ENCODE results near the gene CRHR2. TPM values are rescaled to one million over a fixed set of nuclear protein-coding genes. Genes with fewer than 3 reads are reported as not detected.
A peak's percentile ranks its signal among the peaks of the same experiment; 100 is the strongest.

CRHR2 gene
- total and polyA plus RNA-seq, 7 donors = under 0.01 TPM; not detected in 6

DNA sequence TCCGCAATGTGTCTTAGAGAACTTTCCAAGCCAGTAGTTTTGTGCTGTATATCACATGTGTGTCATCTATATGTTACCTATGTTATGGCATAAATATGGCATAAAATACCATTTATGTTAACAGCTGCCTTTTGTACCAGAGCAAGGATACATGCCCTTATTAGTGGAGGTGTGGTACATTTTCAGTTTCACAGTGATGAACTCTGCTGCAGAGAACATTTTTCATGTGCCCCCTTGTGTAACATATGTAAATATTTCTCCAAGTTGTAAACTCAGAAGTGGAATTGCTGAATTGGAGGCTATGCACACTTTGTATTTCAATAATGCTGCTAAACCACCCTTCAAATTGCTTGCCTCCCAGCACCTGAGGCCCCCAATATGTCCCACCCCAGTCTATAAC, 31.9 kb upstream of the CRHR2 start:
- Histone ChIP-seq H3K4me1 (peaks cover 0 to 8% (median 0%) of the 10 kb centered on the region in 4 donors), H3K27me3 (no peaks in the 10 kb centered on the region), H3K27ac (no peak overlapping the region), H3K9me3 (peaks cover 0 to 4% (median 2%) of the 10 kb centered on the region in 4 donors), H3K36me3 (no peaks in the 10 kb centered on the region), H3K4me3 (no peak overlapping the region)
- TF ChIP-seq, protein P1, sequence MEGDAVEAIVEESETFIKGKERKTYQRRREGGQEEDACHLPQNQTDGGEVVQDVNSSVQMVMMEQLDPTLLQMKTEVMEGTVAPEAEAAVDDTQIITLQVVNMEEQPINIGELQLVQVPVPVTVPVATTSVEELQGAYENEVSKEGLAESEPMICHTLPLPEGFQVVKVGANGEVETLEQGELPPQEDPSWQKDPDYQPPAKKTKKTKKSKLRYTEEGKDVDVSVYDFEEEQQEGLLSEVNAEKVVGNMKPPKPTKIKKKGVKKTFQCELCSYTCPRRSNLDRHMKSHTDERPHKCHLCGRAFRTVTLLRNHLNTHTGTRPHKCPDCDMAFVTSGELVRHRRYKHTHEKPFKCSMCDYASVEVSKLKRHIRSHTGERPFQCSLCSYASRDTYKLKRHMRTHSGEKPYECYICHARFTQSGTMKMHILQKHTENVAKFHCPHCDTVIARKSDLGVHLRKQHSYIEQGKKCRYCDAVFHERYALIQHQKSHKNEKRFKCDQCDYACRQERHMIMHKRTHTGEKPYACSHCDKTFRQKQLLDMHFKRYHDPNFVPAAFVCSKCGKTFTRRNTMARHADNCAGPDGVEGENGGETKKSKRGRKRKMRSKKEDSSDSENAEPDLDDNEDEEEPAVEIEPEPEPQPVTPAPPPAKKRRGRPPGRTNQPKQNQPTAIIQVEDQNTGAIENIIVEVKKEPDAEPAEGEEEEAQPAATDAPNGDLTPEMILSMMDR (IDR thresholded peaks at IDR 0.05) = no peak
- TF ChIP-seq POLR2AphosphoS5 (IDR thresholded peaks at IDR 0.05) = no peak
- no peak for TF ChIP-seq POLR2A (IDR thresholded peaks at IDR 0.05)
- no peak for TF ChIP-seq EP300 (IDR thresholded peaks at IDR 0.05)
- DNase-seq = no peak
- intact Hi-C loops (cut with DNase I) = no loop called here
- 93 to 96% methylated on average over 1 of the region's 1 CpG for WGBS, 2 donors

DNA sequence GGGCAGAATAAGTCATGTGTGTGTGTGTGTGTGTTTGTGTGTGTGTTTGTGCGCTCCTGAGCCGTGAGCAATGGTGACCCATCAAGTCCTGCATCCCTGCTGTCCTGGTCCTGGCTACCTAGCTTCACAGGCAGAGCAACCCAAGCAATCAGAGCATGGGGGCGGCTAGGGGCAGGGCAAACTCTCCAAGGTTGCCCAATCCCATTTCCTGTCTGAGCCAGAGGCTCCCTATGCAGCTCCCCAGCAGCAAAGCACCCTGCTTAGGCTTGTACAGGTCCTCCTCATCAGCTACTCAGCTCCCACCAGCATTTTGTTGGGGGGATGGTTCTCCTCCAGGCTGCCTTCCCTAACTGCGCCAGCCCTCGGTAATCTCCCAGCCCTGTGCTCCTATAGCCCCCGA, 31.1 kb upstream of the CRHR2 start:
- H3K9me3 ChIP-seq = peaks cover 0 to 4% (median 2%) of the 10 kb centered on the region in 4 donors
- H3K4me1 ChIP-seq = peaks cover 0 to 8% (median 0%) of the 10 kb centered on the region in 4 donors
- intact Hi-C loops (cut with DNase I) = no loop called here
- TF ChIP-seq, protein P1 (IDR thresholded peaks at IDR 0.05) = no peak
- TF ChIP-seq POLR2A (IDR thresholded peaks at IDR 0.05) = no peak
- TF ChIP-seq POLR2AphosphoS5 (IDR thresholded peaks at IDR 0.05) = no peak
- no peak for TF ChIP-seq EP300 (IDR thresholded peaks at IDR 0.05)
- no peak overlapping the region for H3K4me3 ChIP-seq
- 80 to 89% methylated on average over 6 of the region's 6 CpGs for WGBS, 2 donors
- H3K27me3 ChIP-seq = no peaks in the 10 kb centered on the region
- H3K36me3 ChIP-seq = no peaks in the 10 kb centered on the region
- no peak overlapping the region for H3K27ac ChIP-seq
- no peak for DNase-seq

DNA sequence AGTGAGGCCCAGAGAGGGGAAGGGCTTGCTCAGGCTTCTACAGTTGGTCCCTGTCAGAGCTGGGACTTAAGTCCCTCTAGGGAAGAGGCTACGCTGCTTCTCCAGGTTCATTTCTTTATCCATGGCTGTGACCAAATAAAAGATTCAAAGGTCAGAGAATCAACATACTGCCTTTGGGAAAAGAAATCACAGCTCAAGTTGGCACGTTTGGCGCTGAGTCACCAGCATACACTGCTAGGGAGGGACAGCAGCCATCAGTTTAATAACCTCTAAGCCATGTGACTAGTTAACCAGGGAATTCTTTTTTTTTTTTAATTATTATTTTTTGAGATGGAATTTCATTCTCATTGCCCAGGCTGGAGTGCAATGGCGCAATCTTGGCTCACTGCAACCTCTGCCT, 28.4 kb upstream of the CRHR2 start:
- intact Hi-C loops (cut with DNase I) = no loop called here

DNA sequence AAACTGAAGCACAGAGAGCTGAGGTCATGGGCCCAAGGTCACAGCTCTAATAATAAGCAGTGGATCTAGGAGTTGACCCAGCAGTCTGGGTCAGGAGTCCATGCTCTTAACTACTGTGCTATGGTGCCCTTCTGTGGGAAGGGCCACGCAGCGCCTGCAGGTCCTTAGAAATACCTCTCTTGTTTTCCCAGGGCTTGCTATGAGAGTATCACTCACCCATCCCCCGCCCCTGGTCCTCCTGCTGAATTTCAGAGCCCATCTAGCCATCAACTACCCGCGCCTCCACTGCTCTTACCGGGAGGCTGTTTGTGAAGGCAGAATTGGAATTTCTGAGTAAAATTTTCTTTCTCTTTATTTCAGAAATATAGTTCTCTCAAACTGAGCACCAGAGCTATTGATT, 27.3 kb upstream of the CRHR2 start:
- 79 to 82% methylated on average over 6 of the region's 6 CpGs for WGBS, 2 donors
- TF ChIP-seq, protein P1 (IDR thresholded peaks at IDR 0.05) = no peak
- TF ChIP-seq EP300 (IDR thresholded peaks at IDR 0.05) = no peak
- TF ChIP-seq POLR2AphosphoS5 (IDR thresholded peaks at IDR 0.05) = no peak
- no peak for TF ChIP-seq POLR2A (IDR thresholded peaks at IDR 0.05)
- intact Hi-C loops (cut with DNase I) = no loop called here
- H3K27me3 ChIP-seq = no peaks in the 10 kb centered on the region
- no peaks in the 10 kb centered on the region for H3K9me3 ChIP-seq
- H3K27ac ChIP-seq = peak overlapping the region in 3 of 4 donors; percentile 12 to 42 (median 15)
- no peak for DNase-seq
- no peaks in the 10 kb centered on the region for H3K4me1 ChIP-seq
- H3K36me3 ChIP-seq = no peaks in the 10 kb centered on the region
- no peak overlapping the region for H3K4me3 ChIP-seq

More for the DNA sequence above, 28.4 kb upstream of the CRHR2 start:
- no peak overlapping the region for H3K4me3 ChIP-seq
- H3K27me3 ChIP-seq = no peaks in the 10 kb centered on the region
- H3K4me1 ChIP-seq = no peaks in the 10 kb centered on the region
- TF ChIP-seq EP300 (IDR thresholded peaks at IDR 0.05) (no peak), POLR2A (IDR thresholded peaks at IDR 0.05) (no peak), POLR2AphosphoS5 (IDR thresholded peaks at IDR 0.05) (no peak)
- TF ChIP-seq, protein P1 (IDR thresholded peaks at IDR 0.05) = no peak
- H3K9me3 ChIP-seq = no peaks in the 10 kb centered on the region
- WGBS, 2 donors = 70 to 83% methylated on average over 4 of the region's 4 CpGs
- no peak for DNase-seq
- no peak overlapping the region for H3K27ac ChIP-seq
- no peaks in the 10 kb centered on the region for H3K36me3 ChIP-seq

DNA sequence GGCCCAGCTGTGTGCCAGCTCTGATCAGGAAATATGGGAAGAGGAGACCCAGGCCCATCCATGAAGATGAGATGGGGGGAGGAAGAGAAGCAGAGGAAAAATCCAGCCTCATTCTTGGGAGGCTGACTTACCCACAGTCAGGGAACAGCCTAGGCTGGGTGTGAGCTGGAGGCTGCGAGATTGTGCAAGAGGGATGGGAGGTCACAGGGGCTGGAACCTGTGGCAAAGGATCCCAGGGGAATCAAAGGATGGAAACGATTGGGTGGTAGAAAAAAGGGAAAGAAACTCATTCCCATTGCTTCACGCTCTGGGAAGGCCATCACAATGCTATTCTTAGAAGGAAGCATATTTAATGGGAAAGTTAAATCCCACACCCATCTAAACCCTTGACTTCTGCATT, 26.7 kb upstream of the CRHR2 start:
- no peak overlapping the region for H3K4me3 ChIP-seq
- peak in 2 of 4 donors; percentile 23 to 33 for TF ChIP-seq POLR2AphosphoS5 (IDR thresholded peaks at IDR 0.05)
- no peak for TF ChIP-seq EP300 (IDR thresholded peaks at IDR 0.05)
- TF ChIP-seq, protein P1 (IDR thresholded peaks at IDR 0.05) = no peak
- no peak for TF ChIP-seq POLR2A (IDR thresholded peaks at IDR 0.05)
- H3K27ac ChIP-seq = peak overlapping the region in 1 of 4 donors; percentile 55
- no peaks in the 10 kb centered on the region for H3K36me3 ChIP-seq
- 79 to 88% methylated on average over 3 of the region's 3 CpGs for WGBS, 2 donors
- no peaks in the 10 kb centered on the region for H3K27me3 ChIP-seq
- peak; percentile 74 for DNase-seq
- intact Hi-C loops (cut with DNase I) = no loop called here
- no peaks in the 10 kb centered on the region for H3K9me3 ChIP-seq
- no peaks in the 10 kb centered on the region for H3K4me1 ChIP-seq

Data from sigmoid colon (tissue), 7 donors.